Immature natural killer cell (primary cell): ENCODE results near the gene TNK2. TPM values are rescaled to one million over a fixed set of nuclear protein-coding genes. Genes with fewer than 3 reads are reported as not detected.

ENCODE experiments used
- polyA plus RNA-seq, 3 donors: library from polyadenylated mRNA; unstranded; fragments of 300-500 nt; fragmentation: Illumina TruSeq; gene quantifications; one replicate each; pipeline ENCODE4 v1.2.3, GENCODE V29; 2021

Gene TNK2
- polyA plus RNA-seq, 3 donors from 2014 or later: 1.4 to 4.9 (median 1.6) TPM

Other genes starting within 250 kb of the TNK2 start
- gene MUC20, start 187.6 kb downstream of the TNK2 start, polyA plus RNA-seq: 1 to 10 TPM in 1 of 3 donors, not detected in 2; 1.2 TPM
- under 1 TPM in 1 of 3 donors, not detected in 2; 0.06 TPM for gene MUC4, start 96.6 kb downstream of the TNK2 start, polyA plus RNA-seq
- 10 to 100 TPM in 1 of 3 donors, 1 to 10 TPM in 2; 8.9 to 11.0 (median 9.7) TPM for gene TFRC, start 173.5 kb upstream of the TNK2 start, polyA plus RNA-seq